Testis (tissue), 2 donors: ENCODE data around the gene ANO7.

Source experiments
- CTCF ChIP-seq, 3 experiments: fragments of 450-650 bp in 2 of 3; fragments of 200-600 bp in 1 of 3; sonication (generic) in 1 of 3; IDR thresholded peaks; one replicate each; pipeline ENCODE4 v1.5.1; 2016 to 2019; ENCODE audit warnings: antibody characterized with exemption in 3 of 3, mild to moderate bottlenecking in 2 of 3, moderate library complexity in 1 of 3
- POLR2A ChIP-seq: fragments of 450-650 bp; IDR thresholded peaks from one replicate; pipeline ENCODE4 v1.6.1; 2017; ENCODE audit warnings: antibody characterized with exemption, mild to moderate bottlenecking, moderate library complexity

GRCh38 chr2:241213041-241213440 is 24.6 kb downstream of the ANO7 start:
- TF ChIP-seq CTCF (IDR thresholded peaks at IDR 0.05) (no peak), POLR2A (no peak)
